Measurements from ENCODE around the gene TRIM51. TPM values are rescaled to one million over a fixed set of nuclear protein-coding genes. Genes with fewer than 3 reads are reported as not detected.

TRIM51 gene
- total RNA-seq, 4 donors from 2014 or later, result not detected

- 62 to 68% methylated on average over 1 of the region's 1 CpG for whole genome bisulfite sequencing, 2 donors (ENCODE audit: low coverage in 1 of 2)
- ATAC-seq, result no peak
- Histone ChIP-seq H3K36me3 (no peaks in the 10 kb centered on the region), H3K27me3 (no peaks in the 10 kb centered on the region), H3K9me3 (no peaks in the 10 kb centered on the region), H3K4me3 (no peak within 1 kb of the TSS), H3K4me1 (no peaks in the 10 kb centered on the region), H3K27ac (no peak within 1 kb of the TSS)
- TF ChIP-seq EP300 (IDR thresholded peaks at IDR 0.05), result no peak
- no peak for TF ChIP-seq CTCF (IDR thresholded peaks at IDR 0.05)
- TF ChIP-seq POLR2AphosphoS5 (IDR thresholded peaks at IDR 0.05), result no peak
- no peak for TF ChIP-seq POLR2A (IDR thresholded peaks at IDR 0.05)
Observed at GRCh38 chr11:55914482-55914881, 31.4 kb downstream of the TRIM51 start, which contains the start of gene OR5W2. OR5W2 (minus strand) TSS chr11:55914582; CDS start chr11:55914582, 0 bp downstream.

- no peaks in the 10 kb centered on the region for H3K27me3 ChIP-seq
- no peaks in the 10 kb centered on the region for H3K4me1 ChIP-seq
- TF ChIP-seq EP300 (IDR thresholded peaks at IDR 0.05), result no peak
- TF ChIP-seq POLR2A (IDR thresholded peaks at IDR 0.05), result no peak
- TF ChIP-seq CTCF (IDR thresholded peaks at IDR 0.05), result no peak
- TF ChIP-seq POLR2AphosphoS5 (IDR thresholded peaks at IDR 0.05), result no peak
- no peak for ATAC-seq
- WGBS, 2 donors (ENCODE audit: low coverage in 1 of 2), result 81 to 82% methylated on average over 2 to 3 of the region's 5 CpGs
- H3K9me3 ChIP-seq, result no peaks in the 10 kb centered on the region
- no peak overlapping the region for H3K27ac ChIP-seq
- H3K4me3 ChIP-seq, result no peak overlapping the region
- no peaks in the 10 kb centered on the region for H3K36me3 ChIP-seq
Observed at GRCh38 chr11:55920537-55920936, 37.4 kb downstream of the TRIM51 start.

GRCh38 chr11:55936300-55936699 lies 53.2 kb downstream of the TRIM51 start, which contains the start of gene OR5I1:
OR5I1 (minus strand) TSS chr11:55936400; CDS start chr11:55936400, 0 bp downstream.
- Histone ChIP-seq H3K36me3 (no peaks in the 10 kb centered on the region), H3K27me3 (no peaks in the 10 kb centered on the region), H3K9me3 (no peaks in the 10 kb centered on the region), H3K27ac (no peak within 1 kb of the TSS), H3K4me1 (no peaks in the 10 kb centered on the region), H3K4me3 (no peak within 1 kb of the TSS)
- WGBS, 2 donors (ENCODE audit: low coverage in 1 of 2), result 46% methylated on average over 2 of the region's 2 CpGs
- TF ChIP-seq POLR2AphosphoS5 (IDR thresholded peaks at IDR 0.05), result no peak
- TF ChIP-seq EP300 (IDR thresholded peaks at IDR 0.05), result no peak
- no peak for TF ChIP-seq CTCF (IDR thresholded peaks at IDR 0.05)
- TF ChIP-seq POLR2A (IDR thresholded peaks at IDR 0.05), result no peak
- no peak for ATAC-seq

Small RNA genes lying within 50 kb of the gene (small RNA-seq; reads per million reads assigned to genes)
- 0 reads per million in 4 donors for gene AC036111.3

Other genes with a start within 250 kb of the TRIM51 start
- gene OR4P4, start 248.2 kb upstream of the TRIM51 start, total RNA-seq, result not detected
- not detected for gene OR4S2, start 235.0 kb upstream of the TRIM51 start, total RNA-seq
- gene OR4C6, start 221.1 kb upstream of the TRIM51 start, total RNA-seq, result not detected
- not detected for gene OR5D13, start 109.9 kb upstream of the TRIM51 start, total RNA-seq
- under 1 TPM in 1 of 4 donors, not detected in 3; 0.89 TPM for gene OR5D14, start 87.7 kb upstream of the TRIM51 start, total RNA-seq
- gene OR5L1, start 71.9 kb upstream of the TRIM51 start, total RNA-seq, result not detected
- gene OR5D18, start 63.7 kb upstream of the TRIM51 start, total RNA-seq, result not detected
- not detected for gene OR5L2, start 56.1 kb upstream of the TRIM51 start, total RNA-seq
- gene OR5D16, start 44.5 kb upstream of the TRIM51 start, total RNA-seq, result not detected
- gene OR5W2, start 31.3 kb downstream of the TRIM51 start, total RNA-seq, result not detected
- not detected for gene OR5I1, start 53.1 kb downstream of the TRIM51 start, total RNA-seq
- gene OR10AG1, start 86.6 kb downstream of the TRIM51 start, total RNA-seq, result not detected
- not detected for gene OR5F1, start 111.3 kb downstream of the TRIM51 start, total RNA-seq
- under 1 TPM in 1 of 4 donors, not detected in 3; 0.04 TPM for gene OR5AS1, start 144.4 kb downstream of the TRIM51 start, total RNA-seq
- gene OR8I2, start 210.0 kb downstream of the TRIM51 start, total RNA-seq, result not detected
- gene OR8H2, start 220.4 kb downstream of the TRIM51 start, total RNA-seq, result not detected
- gene OR8H3, start 239.1 kb downstream of the TRIM51 start, total RNA-seq, result not detected

Measured in gastroesophageal sphincter (tissue), 4 donors.